ENCODE results near the gene SPATA33. TPM values are rescaled to one million over a fixed set of nuclear protein-coding genes. Genes with fewer than 3 reads are reported as not detected.

The SPATA33 gene
- total RNA-seq, 1 experiment from 2014 or later, result 17.4 TPM

- no peak overlapping the region for H4K8ac ChIP-seq (replicated peaks; ENCODE audit: insufficient read length, low read depth, low read length)
Observed at GRCh38 chr16:89700649-89701424, 43.2 kb downstream of the SPATA33 start.

More at GRCh38 chr16:89700649-89701424, 43.2 kb downstream of the SPATA33 start:
- H3K56ac ChIP-seq (ENCODE audit: insufficient read length, low read depth, low read length), result no peak overlapping the region
- WGBS (ENCODE audit: extremely low coverage, insufficient read length, low lambda C conversion rate), result no CpG with 5 or more reads among the region's 78 CpGs
- H4K5ac ChIP-seq (ENCODE audit: insufficient read length, low read depth, low read length), result no peak overlapping the region
- H3K4me2 ChIP-seq (ENCODE audit: insufficient read depth, insufficient read length, low read length), result peak overlapping the region; percentile 42
- no peak overlapping the region for H3K9ac ChIP-seq (ENCODE audit: extremely low read depth, insufficient read length, low read length)
- no peak overlapping the region for H2AFZ ChIP-seq (ENCODE audit: low read length)
- no peaks in the 10 kb centered on the region for H3K4me1 ChIP-seq (ENCODE audit: insufficient read depth, low read length)
- peak overlapping the region in 1 of 3 experiments; percentile 64; a peak in 1 of 7 replicates for H3K27ac Mint-ChIP-seq
- no peaks in the 10 kb centered on the region for H3K9me3 ChIP-seq (ENCODE audit: control insufficient read depth, low read depth, low read length)
- H3K4ac ChIP-seq (ENCODE audit: low read depth, low read length), result no peak overlapping the region; the same call in 1 of the 2 replicates
- H3K79me2 ChIP-seq (ENCODE audit: insufficient read depth, low read length), result no peaks in the 10 kb centered on the region
- H2BK12ac ChIP-seq (ENCODE audit: insufficient read length, low read depth, low read length), result no peak overlapping the region
- H3K14ac ChIP-seq (ENCODE audit: insufficient read depth, low read length), result peak overlapping the region; percentile 72
- peak overlapping the region; percentile 76 to 81 for H3K4me3 Mint-ChIP-seq
- H2AK5ac ChIP-seq (ENCODE audit: insufficient read length, low read length), result no peak overlapping the region
- no peak overlapping the region for H2BK120ac ChIP-seq (ENCODE audit: low read depth, low read length, poor library complexity, severe bottlenecking)
- H4K91ac ChIP-seq (ENCODE audit: insufficient read length, low read depth, low read length), result no peak overlapping the region
- H2BK15ac ChIP-seq (ENCODE audit: low read depth, low read length), result no peak overlapping the region
- H3K9me3 Mint-ChIP-seq, result no peaks in the 10 kb centered on the region; a peak in 1 of 5 replicates
- no peaks in the 10 kb centered on the region for H3K27me3 ChIP-seq (ENCODE audit: insufficient read depth, low read length)
- H3K27me3 Mint-ChIP-seq (ENCODE audit: low read depth), result peaks cover 27% of the 10 kb centered on the region
- H3K23me2 ChIP-seq (ENCODE audit: insufficient read length, low read depth, low read length, poor library complexity, severe bottlenecking), result peaks cover 11% of the 10 kb centered on the region
- peak overlapping the region; percentile 31 for H3K18ac ChIP-seq (ENCODE audit: insufficient read length, low read depth, low read length)
- no peak overlapping the region for H3K27ac ChIP-seq (ENCODE audit: insufficient read length, low read depth, low read length)
- no peak overlapping the region for H3K23ac ChIP-seq (ENCODE audit: insufficient read length, low read depth, low read length)
- no peak overlapping the region for H2BK5ac ChIP-seq (ENCODE audit: insufficient read length, low read length)
- peak; percentile 73 for DNase-seq
- H3K36me3 Mint-ChIP-seq (ENCODE audit: insufficient read depth in 1 of 3, low read depth in 3 of 3), result peaks cover 4 to 19% (median 13%) of the 10 kb centered on the region in 3 experiments; a peak in 6 of 7 replicates
- no peaks in the 10 kb centered on the region for H3K79me1 ChIP-seq (ENCODE audit: insufficient read depth, low read depth, low read length, poor library complexity, severe bottlenecking)
- no peak overlapping the region for H2BK20ac ChIP-seq (ENCODE audit: low read depth, low read length, poor library complexity, severe bottlenecking)
- TF ChIP-seq CTCF (conservative IDR thresholded peaks at IDR 0.05), result peak; percentile 30; the same call in 2 of the 3 replicates
- H3K4me1 Mint-ChIP-seq, result peaks cover 9 to 12% of the 10 kb centered on the region in 2 experiments
- H3T11ph ChIP-seq (ENCODE audit: low read length), result no peak overlapping the region
- H4K20me1 ChIP-seq (ENCODE audit: control insufficient read depth, insufficient read depth, insufficient read length), result no peaks in the 10 kb centered on the region
